Type B pancreatic cell (in vitro differentiated cells): ENCODE data around the gene BCKDK. TPM values are rescaled to one million over a fixed set of nuclear protein-coding genes. Genes with fewer than 3 reads are reported as not detected.

Source experiments
- DNase-seq: peaks from one replicate; pipeline ENCODE4 v3.0.0; 2021; ENCODE audit warnings: mixed read lengths; ENCODE audit not compliant: unreplicated experiment; ENCODE audit errors: extremely low spot score
- H3K27ac Mint-ChIP-seq: 2 replicates; pipeline ENCODE4 v1.8.0; 2021; ENCODE audit warnings: mild to moderate bottlenecking, mixed read lengths
- H3K27me3 Mint-ChIP-seq: 2 replicates; pipeline ENCODE4 v1.8.0; 2021; ENCODE audit warnings: mixed read lengths
- H3K36me3 Mint-ChIP-seq: 2 replicates; pipeline ENCODE4 v1.8.0; 2021; ENCODE audit warnings: mixed read lengths
- H3K4me1 Mint-ChIP-seq: one replicate; pipeline ENCODE4 v1.8.0; 2021; ENCODE audit warnings: mixed read lengths; ENCODE audit not compliant: unreplicated experiment
- H3K4me3 Mint-ChIP-seq: 2 replicates; pipeline ENCODE4 v1.8.0; 2021; ENCODE audit warnings: mild to moderate bottlenecking, mixed read lengths
- H3K9me3 Mint-ChIP-seq: 2 replicates; pipeline ENCODE4 v1.8.0; 2021; ENCODE audit warnings: mixed read lengths
- total RNA-seq: library from RNA; stranded (reverse); gene quantifications from 2 replicates; pipeline ENCODE4 v1.2.1, GENCODE V29; 2021; ENCODE audit warnings: low replicate concordance
- TF ChIP-seq, protein P1 (sequence below): fragments of 200-600 bp; sonication (generic); conservative IDR thresholded peaks from 2 replicates; pipeline ENCODE4 v1.5.0; 2021; ENCODE audit warnings: antibody characterized with exemption, mild to moderate bottlenecking

BCKDK gene
- total RNA-seq, 1 donor from 2014 or later: 44.5 TPM

DNA sequence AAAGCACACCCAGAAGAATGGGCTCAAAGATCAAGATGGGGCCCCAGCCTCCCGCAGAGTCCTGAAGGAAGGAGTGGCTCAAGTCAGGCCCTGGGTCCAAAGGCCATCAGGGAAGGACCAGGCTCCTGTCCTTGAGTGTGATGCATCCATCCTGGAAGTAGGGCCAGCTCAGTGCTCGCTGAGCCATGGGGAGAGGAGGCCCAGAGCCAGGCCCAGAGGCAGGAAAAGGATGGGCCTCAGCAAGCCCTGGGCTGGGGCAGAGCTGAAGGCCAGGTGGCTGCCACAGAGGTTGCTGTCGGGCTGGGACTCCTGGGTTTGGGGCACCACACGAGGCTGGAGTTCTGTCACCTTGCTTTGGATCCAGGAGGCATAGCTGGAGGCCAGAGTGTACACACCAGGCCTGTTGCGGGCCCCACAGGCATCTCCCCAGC, 23.7 kb downstream of the BCKDK start:
- H3K27me3 Mint-ChIP-seq: peaks cover 6% of the 10 kb centered on the region
- no peak overlapping the region for H3K4me3 Mint-ChIP-seq
- peak overlapping the region; percentile 93 for H3K27ac Mint-ChIP-seq
- H3K36me3 Mint-ChIP-seq: peaks cover 4% of the 10 kb centered on the region
- H3K9me3 Mint-ChIP-seq: no peaks in the 10 kb centered on the region
- H3K4me1 Mint-ChIP-seq: peaks cover 22% of the 10 kb centered on the region
- no peak for DNase-seq
- TF ChIP-seq, protein P1, sequence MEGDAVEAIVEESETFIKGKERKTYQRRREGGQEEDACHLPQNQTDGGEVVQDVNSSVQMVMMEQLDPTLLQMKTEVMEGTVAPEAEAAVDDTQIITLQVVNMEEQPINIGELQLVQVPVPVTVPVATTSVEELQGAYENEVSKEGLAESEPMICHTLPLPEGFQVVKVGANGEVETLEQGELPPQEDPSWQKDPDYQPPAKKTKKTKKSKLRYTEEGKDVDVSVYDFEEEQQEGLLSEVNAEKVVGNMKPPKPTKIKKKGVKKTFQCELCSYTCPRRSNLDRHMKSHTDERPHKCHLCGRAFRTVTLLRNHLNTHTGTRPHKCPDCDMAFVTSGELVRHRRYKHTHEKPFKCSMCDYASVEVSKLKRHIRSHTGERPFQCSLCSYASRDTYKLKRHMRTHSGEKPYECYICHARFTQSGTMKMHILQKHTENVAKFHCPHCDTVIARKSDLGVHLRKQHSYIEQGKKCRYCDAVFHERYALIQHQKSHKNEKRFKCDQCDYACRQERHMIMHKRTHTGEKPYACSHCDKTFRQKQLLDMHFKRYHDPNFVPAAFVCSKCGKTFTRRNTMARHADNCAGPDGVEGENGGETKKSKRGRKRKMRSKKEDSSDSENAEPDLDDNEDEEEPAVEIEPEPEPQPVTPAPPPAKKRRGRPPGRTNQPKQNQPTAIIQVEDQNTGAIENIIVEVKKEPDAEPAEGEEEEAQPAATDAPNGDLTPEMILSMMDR: no peak

DNA sequence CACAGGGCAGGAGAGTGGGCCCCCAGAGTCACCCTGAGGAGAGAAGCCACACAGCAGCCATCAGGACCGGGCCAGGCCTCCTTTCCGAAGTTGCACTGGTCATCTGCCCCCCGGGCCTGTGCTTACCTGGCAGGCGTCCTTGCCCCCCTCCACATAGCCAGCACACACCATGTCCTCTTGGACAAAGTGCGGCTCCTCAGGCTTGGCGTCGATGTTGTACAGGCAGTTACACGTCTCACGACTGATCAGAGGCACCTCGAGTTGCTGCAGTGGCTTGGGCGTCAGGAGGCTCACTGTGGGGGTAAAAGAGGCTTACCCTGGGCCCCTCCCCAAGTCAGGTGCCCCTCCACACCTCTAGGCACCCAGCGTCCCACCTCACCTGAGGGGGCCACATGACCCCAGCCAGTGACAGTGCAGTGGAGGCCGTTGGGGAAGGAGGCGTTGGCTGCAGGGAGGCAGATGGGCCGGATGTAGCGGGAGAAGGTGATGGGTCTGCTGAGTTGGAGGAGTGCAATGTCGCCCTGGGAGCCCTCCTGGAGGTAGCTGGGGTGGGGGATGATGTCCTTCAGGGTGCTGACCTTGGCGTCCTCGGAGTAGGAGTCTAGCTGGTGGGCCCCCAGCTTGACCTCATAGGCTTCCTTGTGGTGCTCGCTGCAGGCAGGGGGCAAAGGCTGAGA, 24.3 kb downstream of the BCKDK start:
- H3K9me3 Mint-ChIP-seq: no peaks in the 10 kb centered on the region
- no peak for DNase-seq
- H3K27me3 Mint-ChIP-seq: peaks cover 6% of the 10 kb centered on the region
- H3K27ac Mint-ChIP-seq: peak overlapping the region; percentile 95
- peaks cover 22% of the 10 kb centered on the region for H3K4me1 Mint-ChIP-seq
- TF ChIP-seq, protein P1: no peak
- peaks cover 4% of the 10 kb centered on the region for H3K36me3 Mint-ChIP-seq
- peak overlapping the region; percentile 83 for H3K4me3 Mint-ChIP-seq

DNA sequence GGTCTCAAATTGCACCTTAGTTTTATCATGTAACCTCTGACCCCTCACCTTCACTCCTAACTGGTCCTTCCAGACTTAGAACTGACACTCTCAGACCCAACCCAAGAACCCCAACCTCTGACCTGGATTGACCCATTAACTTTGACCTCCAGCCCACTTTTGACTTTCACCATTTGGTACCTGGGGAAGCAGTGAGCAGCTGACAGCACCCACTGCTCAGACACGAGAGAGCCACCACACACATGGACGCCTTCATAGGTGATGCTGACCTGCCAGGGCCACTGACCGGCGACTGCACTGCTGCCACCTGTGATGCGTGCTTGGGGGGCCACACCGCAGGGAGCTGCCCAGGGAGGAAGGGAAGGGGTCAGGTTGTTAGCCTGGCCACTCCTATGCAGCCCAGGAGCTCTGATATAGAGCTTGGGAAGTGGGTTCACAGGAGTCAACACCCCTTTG, 24.9 kb downstream of the BCKDK start:
- H3K9me3 Mint-ChIP-seq: no peaks in the 10 kb centered on the region
- peak overlapping the region; percentile 95 for H3K27ac Mint-ChIP-seq
- TF ChIP-seq, protein P1: no peak
- H3K36me3 Mint-ChIP-seq: peaks cover 4% of the 10 kb centered on the region
- H3K27me3 Mint-ChIP-seq: peaks cover 6% of the 10 kb centered on the region
- H3K4me3 Mint-ChIP-seq: peak overlapping the region; percentile 83
- no peak for DNase-seq
- peaks cover 22% of the 10 kb centered on the region for H3K4me1 Mint-ChIP-seq

DNA sequence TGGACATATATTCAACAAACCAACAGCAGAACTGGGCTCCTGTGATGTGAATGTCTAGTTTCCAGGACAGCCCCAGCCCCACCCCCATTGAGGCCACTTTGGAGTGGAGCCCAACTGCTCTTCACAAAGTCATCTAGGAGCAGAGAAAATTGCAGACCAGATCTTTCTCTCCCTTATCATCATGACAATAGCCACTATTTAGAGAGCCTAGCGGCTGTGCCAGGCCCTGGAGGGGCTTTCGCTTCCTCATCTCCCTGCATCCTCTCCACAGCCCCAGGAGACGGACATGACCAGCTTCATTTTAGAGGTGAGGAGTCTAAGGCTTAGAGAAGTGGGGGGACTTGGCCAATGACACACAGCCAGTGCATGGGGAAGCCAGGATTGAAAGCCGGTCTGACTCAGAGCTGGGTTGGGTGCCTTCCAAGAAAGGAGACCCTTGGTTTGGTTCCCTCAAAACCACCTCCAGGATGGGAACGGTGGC, 25.9 kb downstream of the BCKDK start:
- Mint-ChIP-seq H3K27ac (peak overlapping the region; percentile 95), H3K4me1 (peaks cover 22% of the 10 kb centered on the region), H3K27me3 (peaks cover 6% of the 10 kb centered on the region), H3K9me3 (no peaks in the 10 kb centered on the region), H3K36me3 (peaks cover 4% of the 10 kb centered on the region), H3K4me3 (peak overlapping the region; percentile 83)
- DNase-seq: no peak
- TF ChIP-seq, protein P1: no peak

DNA sequence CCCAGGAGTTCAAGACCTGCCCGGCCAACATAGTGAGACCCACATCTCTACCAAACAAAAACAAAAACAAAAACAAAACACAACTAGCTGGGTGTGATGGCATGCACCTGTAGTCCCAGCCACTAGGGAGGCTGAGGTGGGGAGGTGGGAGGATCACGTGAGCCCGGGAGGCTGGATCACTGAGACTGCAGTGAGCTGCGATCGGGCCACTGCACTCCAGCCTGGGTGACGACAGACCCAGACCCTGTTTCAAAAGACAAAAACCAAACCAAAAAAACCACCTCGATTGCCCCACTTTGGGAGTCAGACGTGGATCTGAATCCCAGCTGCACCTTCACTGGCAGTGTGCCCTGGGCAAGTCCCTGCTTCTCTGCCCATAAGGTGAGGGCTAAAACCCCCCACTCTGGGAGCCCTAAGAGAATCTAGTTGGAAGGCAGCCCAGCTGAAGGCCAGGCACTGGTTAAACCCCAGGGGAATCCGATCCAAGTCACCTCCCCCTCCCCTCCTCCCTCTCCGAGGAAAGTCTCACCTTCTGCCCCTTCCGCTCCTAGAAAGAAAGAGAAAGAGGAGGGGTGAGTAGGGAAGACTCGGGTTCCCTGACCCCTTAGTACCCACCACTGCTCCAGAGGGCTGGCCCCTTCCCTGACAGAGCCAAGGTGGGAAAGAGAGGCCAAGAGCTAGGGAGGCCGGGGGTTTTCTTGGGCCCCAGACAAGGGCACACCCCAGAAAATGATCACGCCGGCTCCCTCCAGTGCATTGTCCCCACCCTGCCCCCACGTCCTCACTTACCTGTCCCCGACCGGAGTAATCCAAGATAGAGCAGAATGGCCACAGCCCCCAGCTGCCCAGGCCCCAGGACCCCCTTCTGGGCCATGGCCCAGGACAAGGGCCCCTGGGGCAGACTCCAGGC, 26.7 kb downstream of the BCKDK start:
- H3K4me1 Mint-ChIP-seq: peaks cover 22% of the 10 kb centered on the region
- H3K27ac Mint-ChIP-seq: peak overlapping the region; percentile 95
- peak overlapping the region; percentile 83 for H3K4me3 Mint-ChIP-seq
- TF ChIP-seq, protein P1: peak; percentile 28
- no peaks in the 10 kb centered on the region for H3K9me3 Mint-ChIP-seq
- peaks cover 6% of the 10 kb centered on the region for H3K27me3 Mint-ChIP-seq
- no peak for DNase-seq
- peaks cover 4% of the 10 kb centered on the region for H3K36me3 Mint-ChIP-seq
